Endothelial cell of umbilical vein (primary cell): Measurements from ENCODE around the gene NDUFA13. TPM values are rescaled to one million over a fixed set of nuclear protein-coding genes. Genes with fewer than 3 reads are reported as not detected.

Source experiments
- BruUV-seq: library from RNA; stranded (reverse); fragments of 400-500 nt; replicated peaks from 2 replicates; lab custom pipeline; 2021; lab: Mats Ljungman, UMichigan
- CTCF ChIA-PET: fragments of 300-600, 350-600 bp; sonication (Branson Sonifier 250); formaldehyde crosslinking; loops from one replicate; lab custom pipeline; 2021; ENCODE audit warnings: antibody characterized with exemption, inconsistent platforms; lab: Charles Lee
- POLR2A ChIA-PET: fragments of 300-600, 350-600 bp; sonication (Branson Sonifier 250); formaldehyde crosslinking; loops from one replicate; lab custom pipeline; 2021; ENCODE audit warnings: antibody characterized with exemption, inconsistent platforms; lab: Charles Lee
- DNase-seq: peaks from one replicate; pipeline ENCODE4 v3.0.0-alpha.2; 2011; ENCODE audit warnings: low read depth, low spot score
- FAIRE-seq: peaks from 2 replicates; lab custom pipeline; 2011; peaks lifted over from hg19 to GRCh38; lab: Jason Lieb, UNC
- H2AFZ ChIP-seq: 2 replicates; pipeline ENCODE4 v1.6.0; 2012; ENCODE audit warnings: low read depth, low read length, control low read depth, inconsistent platforms
- H3K27ac ChIP-seq: 2 replicates; pipeline ENCODE4 v1.5.1; 2011; ENCODE audit warnings: low read depth, mild to moderate bottlenecking, control low read depth, low read length, moderate library complexity; ENCODE audit not compliant: insufficient read depth
- H3K27me3 ChIP-seq, 2 experiments: 2 replicates each; pipeline versions ENCODE4 v1.6.0 to v1.6.1; 2011; ENCODE audit warnings: low read length in 2 of 2, mixed read lengths in 1 of 2; ENCODE audit not compliant: control insufficient read depth in 2 of 2, insufficient read depth in 2 of 2
- H3K36me3 ChIP-seq, 2 experiments: 2 replicates in 1 of 2; 3 replicates in 1 of 2; pipeline ENCODE4 v1.5.1; 2011; ENCODE audit warnings: low read length in 2 of 2, mild to moderate bottlenecking in 1 of 2, moderate library complexity in 1 of 2; ENCODE audit not compliant: control insufficient read depth in 2 of 2, insufficient read depth in 2 of 2; ENCODE audit errors: extremely low read depth in 1 of 2
- H3K4me1 ChIP-seq: 3 replicates; pipeline ENCODE4 v1.5.1; 2011; ENCODE audit warnings: mild to moderate bottlenecking, low read length; ENCODE audit not compliant: control insufficient read depth, insufficient read depth; ENCODE audit errors: extremely low read depth
- H3K4me2 ChIP-seq: 2 replicates; pipeline ENCODE4 v1.6.1; 2011; ENCODE audit warnings: low read length, control low read depth, mixed read lengths; ENCODE audit not compliant: insufficient read depth
- H3K4me3 ChIP-seq, 3 experiments: fragments of 200-600 bp in 1 of 3; sonication (generic), shearing (Covaris generic) in 1 of 3; replicated peaks in 1 of 3; 2 replicates each; pipeline ENCODE4 v1.5.1; 2011 to 2016; ENCODE audit warnings: control low read depth in 3 of 3, low read length in 3 of 3, mild to moderate bottlenecking in 2 of 3, inconsistent platforms in 1 of 3, low read depth in 1 of 3, moderate library complexity in 1 of 3; ENCODE audit not compliant: insufficient read depth in 1 of 3
- H3K79me2 ChIP-seq: 2 replicates; pipeline ENCODE4 v1.6.0; 2012; ENCODE audit warnings: low read length, inconsistent platforms; ENCODE audit not compliant: control insufficient read depth, insufficient read depth
- H3K9ac ChIP-seq: replicated peaks from 2 replicates; pipeline ENCODE3; 2011; ENCODE audit warnings: low read length, control low read depth; ENCODE audit not compliant: insufficient read depth; ENCODE audit errors: extremely low read depth
- H3K9me1 ChIP-seq: replicated peaks from 3 replicates; pipeline ENCODE4 v1.6.0; 2011; ENCODE audit warnings: mild to moderate bottlenecking, low read length; ENCODE audit not compliant: control insufficient read depth, insufficient read depth; ENCODE audit errors: extremely low read depth
- H3K9me3 ChIP-seq: replicated peaks from 2 replicates; pipeline ENCODE4 v1.5.1; 2012; ENCODE audit warnings: low read length, inconsistent platforms; ENCODE audit not compliant: control insufficient read depth, insufficient read depth
- H4K20me1 ChIP-seq: replicated peaks from 2 replicates; pipeline ENCODE3; 2011; ENCODE audit warnings: mild to moderate bottlenecking, low read length; ENCODE audit not compliant: control insufficient read depth, insufficient read depth; ENCODE audit errors: extremely low read depth
- EZH2 ChIP-seq: IDR thresholded peaks from 2 replicates; pipeline ENCODE4 v1.6.1; 2012; ENCODE audit warnings: borderline replicate concordance, low read depth, mild to moderate bottlenecking, moderate library complexity, low read length, inconsistent platforms; ENCODE audit not compliant: severe bottlenecking
- FOS ChIP-seq: IDR thresholded peaks from 2 replicates; pipeline ENCODE4 v1.6.1; 2011; ENCODE audit warnings: mild to moderate bottlenecking, low read length, moderate library complexity, borderline replicate concordance; ENCODE audit not compliant: insufficient read depth
- GATA2 ChIP-seq: IDR thresholded peaks from 2 replicates; pipeline ENCODE4 v1.7.0; 2011; ENCODE audit warnings: low read depth, mild to moderate bottlenecking, moderate library complexity, mixed read lengths, low read length; ENCODE audit not compliant: insufficient read length, insufficient read depth
- JUN ChIP-seq: IDR thresholded peaks from 2 replicates; pipeline ENCODE4 v1.6.1; 2011; ENCODE audit warnings: borderline replicate concordance, low read depth; ENCODE audit not compliant: insufficient read length, insufficient read depth
- MAX ChIP-seq: IDR thresholded peaks from 2 replicates; pipeline ENCODE4 v1.6.1; 2011; ENCODE audit not compliant: insufficient read depth, insufficient read length
- MYC ChIP-seq: IDR thresholded peaks from one replicate; pipeline ENCODE4 v1.6.1; 2011; ENCODE audit warnings: mild to moderate bottlenecking, low read depth, low read length
- POLR2A ChIP-seq: IDR thresholded peaks from 2 replicates; pipeline ENCODE4 v1.6.1; 2012; ENCODE audit warnings: low read depth, mild to moderate bottlenecking, control low read depth, low read length
- POLR2AphosphoS5 ChIP-seq: IDR thresholded peaks from 2 replicates; pipeline ENCODE4 v1.6.1; 2012; ENCODE audit warnings: low read depth, mild to moderate bottlenecking, control low read depth, low read length, moderate library complexity; ENCODE audit not compliant: insufficient read depth
- dilution Hi-C: fragments of 300-500 bp; cut with MboI; formaldehyde crosslinking; loops from one replicate; pipeline ENCODE4 v1.15.0; 2019; ENCODE audit warnings: low sequenced_read_pairs; ENCODE audit not compliant: extremely low pct_ligation_motif_present
- intact Hi-C: fragments of 100-400 bp; cut with micrococcal nuclease; formaldehyde crosslinking; loops from one replicate; pipeline ENCODE4 v1.10.0; 2022
- polyA plus RNA-seq, 4 experiments: library from polyadenylated mRNA; depleted of rRNA in 3 of 4; stranded (reverse) in 3 of 4; unstranded in 1 of 4; fragments of >200 nt; gene quantifications; 2 replicates each; pipeline versions ENCODE4 v1.2.1 to v1.2.3, GENCODE V29; 2011 to 2012; ENCODE audit warnings: missing spikeins in 1 of 4
- total RNA-seq: library from RNA; stranded (reverse); gene quantifications from 2 replicates; pipeline ENCODE4 v1.2.3, GENCODE V29; 2021

The NDUFA13 gene
- total and polyA plus RNA-seq, 2 donors (not counting 3 experiments of a cell fraction or from before 2014, with no cell fraction given): 246 to 799 TPM

GRCh38 chr19:19543640-19544039 lies 27.6 kb downstream of the NDUFA13 start:
- no peaks in the 10 kb centered on the region for H3K36me3 ChIP-seq
- FAIRE-seq: no peak
- CTCF ChIA-PET: interaction anchor here (3.2 kb wide), 1 partner anchor 10 kb away, joined by 12 read pairs; no protein-coding TSS in a partner anchor
- no peaks in the 10 kb centered on the region for H3K9me1 ChIP-seq
- DNase-seq: no peak
- H3K4me3 ChIP-seq: no peak overlapping the region
- no peak overlapping the region for H3K9ac ChIP-seq
- no TSS peak for BruUV-seq
- no peaks in the 10 kb centered on the region for H3K79me2 ChIP-seq
- dilution Hi-C loops (no loop called here), intact Hi-C loops (no loop called here)
- no peaks in the 10 kb centered on the region for H4K20me1 ChIP-seq
- POLR2A ChIA-PET: no interaction called here
- H3K9me3 ChIP-seq: no peaks in the 10 kb centered on the region
- H2AFZ ChIP-seq: no peak overlapping the region
- H3K4me1 ChIP-seq: no peaks in the 10 kb centered on the region
- H3K27me3 ChIP-seq: peaks cover 16 to 18% of the 10 kb centered on the region in 2 experiments
- no peak for TF ChIP-seq POLR2A
- no peak for TF ChIP-seq MAX
- no peak for TF ChIP-seq POLR2AphosphoS5
- no peak for TF ChIP-seq GATA2
- TF ChIP-seq FOS: no peak
- no peak for TF ChIP-seq MYC
- H3K4me2 ChIP-seq: no peak overlapping the region
- H3K27ac ChIP-seq: no peak overlapping the region

GRCh38 chr19:19544257-19544953 lies 28.4 kb downstream of the NDUFA13 start:
- no peak overlapping the region for H3K4me3 ChIP-seq
- BruUV-seq: no TSS peak
- no peaks in the 10 kb centered on the region for H3K79me2 ChIP-seq
- no peaks in the 10 kb centered on the region for H4K20me1 ChIP-seq
- no peak overlapping the region for H3K27ac ChIP-seq
- H3K36me3 ChIP-seq: no peaks in the 10 kb centered on the region
- DNase-seq: no peak
- H3K4me2 ChIP-seq: no peak overlapping the region
- no peaks in the 10 kb centered on the region for H3K4me1 ChIP-seq
- dilution Hi-C loops: no loop called here
- H3K9me3 ChIP-seq: no peaks in the 10 kb centered on the region
- POLR2A ChIA-PET: no interaction called here
- intact Hi-C loops: no loop called here
- no peaks in the 10 kb centered on the region for H3K9me1 ChIP-seq
- no peak overlapping the region for H3K9ac ChIP-seq
- H2AFZ ChIP-seq: no peak overlapping the region
- no peak for FAIRE-seq
- peaks cover 12% of the 10 kb centered on the region in 2 experiments for H3K27me3 ChIP-seq
- CTCF ChIA-PET: interaction anchor here (3.2 kb wide), 1 partner anchor 9 kb away, joined by 12 read pairs; no protein-coding TSS in a partner anchor
- no peak for TF ChIP-seq EZH2
- TF ChIP-seq POLR2AphosphoS5: no peak
- no peak for TF ChIP-seq MYC
- no peak for TF ChIP-seq POLR2A
- TF ChIP-seq JUN: no peak
- TF ChIP-seq GATA2: no peak
